GM12892 (cell line): Measurements from ENCODE around the gene TBC1D24. TPM values are rescaled to one million over a fixed set of nuclear protein-coding genes. Genes with fewer than 3 reads are reported as not detected.
A peak's percentile ranks its signal among the peaks of the same experiment; 100 is the strongest.
"Not testable (repeated sequence)": the region's sequence is repeated elsewhere in the genome, so short reads cannot be mapped to it uniquely, and the experiment has no call there.

Experiments
- DNase-seq: peaks from one replicate; pipeline ENCODE4 v3.0.0; 2011; ENCODE audit not compliant: insufficient read length
- FAIRE-seq: peaks from 2 replicates; lab custom pipeline; 2011; peaks lifted over from hg19 to GRCh38; lab: Jason Lieb, UNC
- POLR2A ChIP-seq: IDR thresholded peaks from 2 replicates; pipeline ENCODE4 v1.6.1; 2011; ENCODE audit warnings: low read depth, low read length, control low read depth
- POLR2AphosphoS5 ChIP-seq: IDR thresholded peaks from 2 replicates; pipeline ENCODE4 v1.6.1; 2011; ENCODE audit warnings: low read depth, low read length, control low read depth
- TAF1 ChIP-seq: IDR thresholded peaks from 2 replicates; pipeline ENCODE4 v1.6.1; 2011; ENCODE audit warnings: low read depth, mild to moderate bottlenecking, control low read depth, low read length, borderline replicate concordance
- polyA plus RNA-seq: library from polyadenylated mRNA; unstranded; fragments of >200 nt; gene quantifications from one replicate; pipeline ENCODE4 v1.2.1, GENCODE V29; 2012; ENCODE audit warnings: missing spikeins, inconsistent platforms; ENCODE audit not compliant: missing spikeins

The TBC1D24 gene
- 2.7 TPM for polyA plus RNA-seq

DNA sequence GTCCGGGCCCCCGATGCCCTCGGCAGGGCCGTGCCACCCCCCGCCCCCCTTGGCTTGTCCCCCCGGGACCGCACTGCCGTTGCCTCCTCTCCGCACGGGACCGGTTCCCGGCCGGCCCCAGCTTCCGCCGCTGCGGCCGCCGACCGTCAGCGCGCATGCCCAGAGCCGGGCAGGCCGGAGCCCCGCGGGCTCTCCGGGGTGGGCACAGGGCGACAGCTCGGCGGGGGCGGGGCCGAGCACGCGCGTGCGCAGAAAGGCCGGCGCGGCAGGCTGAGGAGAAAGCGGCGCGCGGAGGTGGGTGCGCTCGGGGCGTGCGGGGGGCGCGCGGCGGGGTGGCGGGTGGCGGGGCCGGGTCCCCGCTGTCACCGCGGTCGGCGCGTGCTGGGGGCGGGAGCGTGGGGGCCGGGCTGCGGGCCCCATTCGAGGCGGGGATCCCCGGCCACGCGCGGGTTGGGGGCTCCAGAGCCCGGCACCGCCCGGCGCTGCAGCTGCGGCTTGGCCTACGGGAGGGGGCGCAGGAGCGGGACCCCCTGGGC, at the start of gene TBC1D24:
TBC1D24 (plus strand) TSS at position 251 of the 536 bp plus-strand sequence. CDS start 21,022 bp downstream, outside the sequence.
- DNase-seq (peak; percentile 100), FAIRE-seq (peak; percentile 97)
- TF ChIP-seq POLR2A (peak; percentile 46; the same call in 1 of the 2 replicates), POLR2AphosphoS5 (no peak)

- DNase-seq (no peak), FAIRE-seq (no peak)
- TF ChIP-seq TAF1 (no peak), POLR2A (no peak), POLR2AphosphoS5 (no peak)
These were observed 49.0 kb upstream of the TBC1D24 start for GRCh38 chr16:2425825-2426430.

DNA sequence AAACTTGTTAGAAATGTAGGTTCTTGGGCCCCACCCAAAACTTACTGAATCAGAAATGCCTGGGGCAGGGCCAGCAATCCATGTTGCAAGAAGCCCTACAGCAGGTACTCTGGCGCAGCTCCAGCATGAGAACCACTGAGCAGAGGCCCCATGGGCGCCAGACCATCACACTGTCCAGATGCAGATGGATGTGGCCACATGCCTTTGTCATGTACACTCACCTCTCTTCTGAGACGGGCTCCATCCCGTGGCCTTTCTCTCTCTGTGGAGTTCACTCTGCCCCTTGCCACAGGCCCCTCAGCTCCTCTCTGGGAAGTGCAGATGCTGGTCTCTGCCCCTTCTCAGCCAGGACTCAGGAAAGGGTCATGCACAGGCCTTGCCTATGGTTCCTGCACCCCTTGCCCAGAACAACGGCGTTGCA, 48.0 kb upstream of the TBC1D24 start:
- DNase-seq, result no peak
- TF ChIP-seq POLR2AphosphoS5 (no peak), TAF1 (no peak), POLR2A (no peak)
- FAIRE-seq, result no peak

DNA sequence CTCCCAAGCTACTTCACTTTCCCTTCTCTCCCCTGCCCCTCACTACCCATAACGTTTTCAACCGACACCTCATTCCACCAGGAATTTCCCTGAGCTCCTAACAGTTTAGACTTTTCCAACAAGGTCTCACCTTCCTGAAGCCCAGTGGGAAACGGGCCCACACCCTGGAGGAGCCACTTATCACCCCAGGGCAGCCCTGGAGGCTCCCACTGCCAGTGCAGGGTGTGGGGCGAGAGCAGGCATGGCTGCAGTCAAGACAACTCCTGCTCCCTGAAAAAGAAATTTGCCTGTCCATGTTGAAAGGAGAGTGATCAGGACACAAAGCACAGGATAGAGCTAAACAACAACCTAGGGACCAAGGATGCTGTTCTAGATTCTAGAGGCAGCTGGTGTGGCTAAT, 47.4 kb upstream of the TBC1D24 start:
- no peak for DNase-seq
- no peak for FAIRE-seq
- no peak for TF ChIP-seq POLR2A
- no peak for TF ChIP-seq POLR2AphosphoS5
- no peak for TF ChIP-seq TAF1

DNA sequence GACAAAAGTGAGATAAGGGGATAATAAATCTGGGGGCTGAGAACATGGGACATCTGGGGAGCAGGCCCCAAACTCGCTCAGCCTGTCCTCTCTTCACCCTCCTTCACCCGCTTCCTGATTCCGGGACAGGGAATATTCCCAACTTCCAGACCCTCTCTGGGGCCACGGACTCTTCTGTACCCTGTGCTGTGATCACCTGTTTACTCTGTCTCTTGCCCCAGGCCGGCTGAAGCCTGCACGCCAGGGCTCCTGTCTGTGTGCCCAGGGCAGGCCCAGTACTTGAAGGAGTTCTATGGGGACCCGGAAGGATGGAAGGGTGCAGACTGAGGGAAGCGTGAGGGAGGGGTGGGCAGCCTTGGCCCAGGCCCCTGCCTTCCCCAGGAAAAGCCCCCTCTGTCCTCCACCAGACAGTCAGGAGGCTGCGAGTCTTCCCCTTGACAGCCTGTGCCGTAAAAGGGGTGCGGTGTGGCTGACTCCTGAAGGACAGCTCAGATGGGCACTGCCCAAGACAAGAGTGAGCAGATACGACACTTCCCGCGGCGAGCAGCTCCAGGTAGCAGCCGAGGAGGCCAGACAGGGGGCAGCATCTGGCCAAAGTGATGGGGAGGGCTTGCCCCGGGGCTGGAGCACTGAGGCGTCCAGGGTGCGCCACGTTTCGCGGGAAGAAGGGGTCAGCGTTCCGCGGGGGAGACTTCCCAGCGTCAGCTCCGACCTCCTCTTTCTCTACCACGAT, 46.7 kb upstream of the TBC1D24 start:
- no peak for TF ChIP-seq POLR2AphosphoS5
- no peak for TF ChIP-seq POLR2A
- no peak for TF ChIP-seq TAF1
- DNase-seq (no peak), FAIRE-seq (no peak)

DNA sequence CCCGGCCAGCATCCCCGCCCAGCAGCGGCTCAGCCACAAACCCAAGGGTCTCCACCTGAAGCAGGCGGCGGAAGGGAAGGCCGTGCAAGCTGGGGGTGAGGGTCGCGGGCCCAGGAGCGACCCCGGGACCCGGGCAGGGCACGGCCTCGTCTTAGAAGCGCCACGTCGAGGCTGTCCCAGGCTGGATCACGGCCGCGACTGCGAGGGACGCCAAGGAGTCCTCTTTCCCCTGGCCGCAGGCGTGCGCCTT, 46.2 kb upstream of the TBC1D24 start:
- no peak for DNase-seq
- no peak for TF ChIP-seq POLR2AphosphoS5
- TF ChIP-seq TAF1, result no peak
- no peak for TF ChIP-seq POLR2A
- FAIRE-seq, result no peak

GRCh38 chr16:2429034-2429770, 45.7 kb upstream of the TBC1D24 start, which contains the start of gene CCNF:
Gene CCNF, plus strand, starts transcription at chr16:2429447. Its CDS starts 35 bp downstream, at chr16:2429482.
- DNase-seq, result peak; percentile 99
- FAIRE-seq, result peak; percentile 98
- TF ChIP-seq POLR2AphosphoS5 (0 out of 2 replicates have a peak, but pooled peaks have one; percentile 41), POLR2A (peak; percentile 62; the same call in 1 of the 2 replicates), TAF1 (0 out of 2 replicates have a peak, but pooled peaks have one; percentile 22)

DNA sequence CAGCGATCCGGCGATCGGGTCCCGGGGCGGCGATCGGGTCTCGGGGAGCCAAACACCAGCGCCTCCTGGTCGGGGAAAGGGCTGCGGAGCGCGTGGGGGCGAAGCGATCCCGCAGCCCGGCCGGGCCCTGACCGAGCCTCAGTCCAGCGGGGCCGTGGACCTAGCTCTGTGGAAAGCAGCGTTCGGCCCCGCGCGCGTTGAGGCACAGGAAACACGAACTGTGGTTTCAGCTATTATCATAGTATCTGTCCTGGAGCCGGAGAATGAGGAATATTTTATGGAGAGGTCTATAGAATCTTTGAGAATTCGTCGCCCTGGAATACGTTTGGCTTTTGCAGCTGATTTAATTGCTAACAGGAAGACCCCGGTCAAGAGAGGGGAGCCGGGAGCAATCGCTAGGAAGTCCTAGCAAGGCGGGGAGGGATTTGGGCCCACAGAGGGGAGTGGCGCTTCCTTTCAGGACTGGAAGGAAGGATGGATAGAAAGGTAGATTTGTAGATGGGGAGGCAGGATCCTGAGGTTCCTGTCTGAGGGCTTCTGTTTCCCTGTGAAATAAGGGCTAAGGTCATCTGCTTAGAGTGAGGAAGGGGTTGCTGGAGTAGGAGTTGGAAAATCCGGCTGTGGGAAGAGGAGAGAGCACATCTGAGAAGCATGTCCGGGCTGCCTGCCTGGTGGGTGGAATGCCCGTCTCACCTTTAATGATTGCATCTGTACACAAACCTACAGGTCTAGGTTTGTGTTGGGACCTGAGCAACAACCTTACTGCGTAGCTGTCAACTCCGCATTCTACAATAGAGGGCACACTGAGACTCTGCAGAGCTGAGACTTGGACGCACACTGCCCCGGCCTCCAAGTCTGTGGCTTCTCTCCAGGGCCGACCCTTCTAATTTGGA, 44.9 kb upstream of the TBC1D24 start:
- FAIRE-seq (peak; percentile 85), DNase-seq (no peak)

DNA sequence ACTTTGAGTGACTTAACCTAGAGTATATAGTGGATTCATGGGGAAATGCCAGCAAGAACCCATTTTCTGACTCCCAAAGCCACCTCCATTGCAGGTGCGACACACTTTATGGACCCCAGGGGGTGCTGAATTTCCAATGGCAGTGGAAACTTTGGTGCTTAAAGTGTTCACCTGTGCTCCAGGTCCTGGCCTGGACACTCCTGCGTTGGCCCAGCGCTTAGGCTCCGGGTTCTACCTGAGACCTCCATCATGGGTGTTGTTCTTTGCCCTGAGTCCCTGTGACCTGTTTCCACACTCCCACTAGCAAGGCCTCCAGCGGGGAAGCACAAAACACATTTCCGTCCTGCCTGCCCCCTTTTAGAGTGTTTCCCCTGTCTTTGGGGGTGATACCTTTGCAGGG, 42.6 kb upstream of the TBC1D24 start:
- no peak for FAIRE-seq
- TF ChIP-seq POLR2A, result no peak
- no peak for TF ChIP-seq POLR2AphosphoS5
- TF ChIP-seq TAF1, result no peak
- DNase-seq, result no peak

More for the DNA sequence above, 44.9 kb upstream of the TBC1D24 start:
- TF ChIP-seq TAF1, result no peak
- no peak for TF ChIP-seq POLR2A
- no peak for TF ChIP-seq POLR2AphosphoS5

DNA sequence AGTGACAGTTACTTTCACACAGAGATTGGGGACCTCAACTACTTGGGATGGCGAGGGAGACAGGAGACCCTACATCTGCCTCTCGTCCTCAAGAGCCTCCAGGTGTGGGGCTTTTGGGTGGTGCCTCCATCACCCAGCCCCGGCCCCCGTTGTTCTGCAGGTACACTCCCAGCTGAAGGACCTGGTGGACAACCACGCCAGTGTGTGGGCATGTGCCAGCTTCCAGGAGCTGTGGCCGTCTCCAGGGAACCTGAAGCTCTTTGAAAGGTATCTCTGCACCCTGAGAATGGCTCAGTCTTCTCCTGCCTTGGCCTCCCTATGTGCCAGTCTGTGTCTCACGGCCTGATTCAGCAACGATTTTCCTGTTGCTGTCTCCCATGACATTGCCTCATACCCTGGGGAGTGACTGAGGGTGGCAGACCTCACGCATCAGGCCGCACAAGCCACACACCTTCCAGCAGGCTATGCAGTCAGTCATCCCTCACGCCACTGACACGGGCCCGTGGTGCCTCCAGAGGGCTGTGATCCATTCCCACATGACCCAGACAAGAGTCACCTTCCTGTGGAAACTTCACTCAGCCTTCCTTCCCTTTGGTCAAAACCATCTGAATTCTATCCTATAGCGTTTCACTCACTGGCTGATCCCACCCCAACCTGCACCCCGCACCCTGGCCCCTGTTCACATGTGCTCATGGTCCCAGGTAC, 42.0 kb upstream of the TBC1D24 start:
- TF ChIP-seq POLR2AphosphoS5 (no peak), TAF1 (no peak), POLR2A (no peak)
- no peak for FAIRE-seq
- DNase-seq, result no peak

DNA sequence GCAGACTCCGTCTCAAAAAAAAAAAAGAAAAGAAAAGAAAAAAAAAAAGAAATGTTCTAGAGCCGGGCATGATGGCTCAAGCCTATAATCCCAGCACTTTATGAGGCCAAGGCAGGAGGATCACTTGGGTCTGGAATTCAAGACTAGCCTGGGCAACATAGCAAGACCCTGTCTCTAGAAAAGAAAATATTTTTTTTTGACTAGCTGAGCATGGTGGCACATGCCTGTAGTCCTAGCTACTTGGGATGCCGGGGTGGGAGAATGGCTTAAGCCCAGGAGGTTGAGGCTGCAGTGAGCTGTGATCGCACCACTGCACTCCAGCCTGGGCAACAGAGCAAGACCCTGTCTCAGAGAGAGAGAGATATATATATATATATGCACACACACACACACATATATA, 39.7 kb upstream of the TBC1D24 start:
- not testable (repeated sequence) for FAIRE-seq, DNase-seq
